A673 (cell line): Measurements from ENCODE around the gene SRP54.

Experiments
- CTCF ChIP-seq: fragments of 300-800, 200-600 bp; sonication (generic); conservative IDR thresholded peaks from 2 replicates; pipeline ENCODE4 v1.5.1; 2017; ENCODE audit warnings: low read depth, mild to moderate bottlenecking, antibody characterized with exemption, low read length, moderate library complexity, mixed read lengths
- EZH2 ChIP-seq: fragments of 200-600 bp; sonication (generic); IDR thresholded peaks from 2 replicates; pipeline ENCODE4 v1.6.1; 2017; ENCODE audit warnings: borderline replicate concordance, low read depth, mild to moderate bottlenecking, mixed read lengths, antibody characterized with exemption, low read length; ENCODE audit not compliant: poor library complexity, severe bottlenecking

GRCh38 chr14:34966413-34966812, 16.4 kb upstream of the SRP54 start:
- TF ChIP-seq CTCF (no peak), EZH2 (no peak)
